ENCODE results near the gene POLD4. TPM values are rescaled to one million over a fixed set of nuclear protein-coding genes. Genes with fewer than 3 reads are reported as not detected.
A peak's percentile ranks its signal among the peaks of the same experiment; 100 is the strongest.

POLD4 gene
- total and polyA plus RNA-seq, 2 donors (not counting 3 experiments of a cell fraction or from before 2014, with no cell fraction given), result 50.1 to 204 TPM

DNA sequence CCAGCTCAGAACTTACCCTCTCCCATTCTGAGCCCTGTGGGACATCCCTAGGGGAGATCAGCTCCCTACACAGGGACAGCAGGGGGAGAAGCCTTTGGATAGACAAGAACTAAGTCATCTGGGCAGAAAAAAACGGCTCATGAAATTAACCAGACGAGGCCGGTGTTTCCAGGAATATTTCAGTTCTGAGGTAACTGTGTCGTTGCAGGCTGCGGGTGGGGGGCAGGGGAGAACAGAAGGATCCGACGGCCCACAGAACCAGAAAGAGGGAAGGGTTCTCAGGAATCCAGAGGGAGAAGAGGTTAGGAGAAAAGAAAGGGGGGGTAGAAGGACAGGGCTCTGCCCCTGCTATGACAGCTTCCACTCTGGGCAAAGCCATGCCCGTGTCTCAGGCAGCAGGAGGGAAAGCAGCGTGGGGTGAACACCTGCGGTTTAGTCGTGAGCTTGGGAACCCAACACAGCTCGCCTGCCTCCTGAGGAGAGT, 16.5 kb upstream of the POLD4 start:
- Histone ChIP-seq H3K79me2 (ENCODE audit: control insufficient read depth, insufficient read depth, low read length) (peaks cover 14% of the 10 kb centered on the region), H3K27me3 (ENCODE audit: control insufficient read depth in 2 of 2, insufficient read depth in 2 of 2, low read length in 2 of 2) (no peaks in the 10 kb centered on the region), H2AFZ (ENCODE audit: low read depth, low read length) (no peak overlapping the region), H3K27ac (ENCODE audit: insufficient read depth, low read depth, low read length) (no peak overlapping the region), H3K9me1 (replicated peaks; ENCODE audit: control insufficient read depth, extremely low read depth, insufficient read depth, low read length) (no peaks in the 10 kb centered on the region), H3K4me1 (ENCODE audit: control insufficient read depth, extremely low read depth, insufficient read depth, low read length) (peaks cover 38% of the 10 kb centered on the region), H3K9me3 (replicated peaks; ENCODE audit: control insufficient read depth, insufficient read depth, low read length) (no peaks in the 10 kb centered on the region), H3K9ac (replicated peaks; ENCODE audit: extremely low read depth, insufficient read depth, low read length) (no peak overlapping the region), H3K36me3 (ENCODE audit: control insufficient read depth in 2 of 2, extremely low read depth in 1 of 2, insufficient read depth in 2 of 2, low read length in 2 of 2) (no peaks in the 10 kb centered on the region), H3K4me2 (ENCODE audit: insufficient read depth, low read length) (no peak overlapping the region), H4K20me1 (replicated peaks; ENCODE audit: control insufficient read depth, extremely low read depth, insufficient read depth, low read length) (no peaks in the 10 kb centered on the region), H3K4me3 (replicated peaks in 1 of 3; ENCODE audit: insufficient read depth in 1 of 3, low read depth in 1 of 3, low read length in 3 of 3) (no peak overlapping the region)
- dilution Hi-C loops (cut with MboI; ENCODE audit: extremely low pct_ligation_motif_present, low sequenced_read_pairs), result no loop called here
- POLR2A ChIA-PET, result interaction anchor here (0.6 to 1.8 kb wide), 4 partner anchors 13 to 138 kb away, joined by 4 to 13 read pairs (median 4); partner anchors contain the start of gene POLD4
- CTCF ChIA-PET, result interaction anchor here (0.9 to 19.7 kb wide), 6 partner anchors 11 to 107 kb away, joined by 4 to 1051 read pairs (median 38); partner anchors contain the start of gene POLD4
- BruUV-seq (replicated peaks), result no TSS peak
- DNase-seq (ENCODE audit: low read depth, low spot score) (no peak), FAIRE-seq (peak; percentile 63)
- intact Hi-C loops (cut with micrococcal nuclease), result no loop called here
- no peak for TF ChIP-seq POLR2AphosphoS5 (IDR thresholded peaks at IDR 0.05; ENCODE audit: insufficient read depth, low read depth, low read length)
- no peak for TF ChIP-seq EZH2 (IDR thresholded peaks at IDR 0.05; ENCODE audit: borderline replicate concordance, low read depth, low read length, severe bottlenecking)
- TF ChIP-seq CTCF (IDR thresholded peaks at IDR 0.05; ENCODE audit: extremely low read depth in 1 of 2, insufficient read depth in 1 of 2, low read depth in 1 of 2, low read length in 2 of 2), result no peak
- no peak for TF ChIP-seq POLR2A (IDR thresholded peaks at IDR 0.05; ENCODE audit: low read depth, low read length)
- no peak for TF ChIP-seq FOS (IDR thresholded peaks at IDR 0.05; ENCODE audit: borderline replicate concordance, insufficient read depth, low read length)
- TF ChIP-seq MYC (IDR thresholded peaks at IDR 0.05; ENCODE audit: low read depth, low read length), result no peak
- no peak for TF ChIP-seq JUN (IDR thresholded peaks at IDR 0.05; ENCODE audit: borderline replicate concordance, insufficient read depth, insufficient read length, low read depth)
- TF ChIP-seq MAX (IDR thresholded peaks at IDR 0.05; ENCODE audit: insufficient read depth, insufficient read length), result no peak
- TF ChIP-seq GATA2 (IDR thresholded peaks at IDR 0.05; ENCODE audit: insufficient read depth, insufficient read length, low read depth, low read length), result no peak
